ENCODE results near the gene KCNK15. TPM values are rescaled to one million over a fixed set of nuclear protein-coding genes. Genes with fewer than 3 reads are reported as not detected.

Gene KCNK15
- total and polyA plus RNA-seq, 2 experiments from 2014 or later = 0.32 TPM; not detected in 1

DNA sequence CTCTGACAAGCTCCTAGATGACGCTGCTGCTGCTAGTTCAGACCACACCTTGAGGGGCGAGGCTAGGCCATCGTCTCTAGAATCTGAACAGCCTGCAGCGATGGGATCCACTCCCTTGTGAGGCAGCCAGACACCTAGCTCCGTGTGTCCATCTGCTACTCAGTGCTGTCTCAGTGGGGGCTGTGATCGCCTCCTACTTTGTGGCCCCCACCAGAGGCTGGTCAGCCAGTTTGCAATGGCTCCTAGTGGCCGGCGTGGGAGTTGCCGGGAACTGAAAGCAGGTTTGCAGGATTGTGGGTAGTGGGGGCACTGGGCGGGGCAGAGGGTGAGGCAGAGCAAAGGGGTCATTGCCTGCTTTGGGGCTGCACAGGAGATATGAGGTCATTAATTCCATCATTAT is 27.7 kb upstream of the KCNK15 start:
- DNase-seq (ENCODE audit: low read depth in 1 of 2, low spot score in 1 of 2) = no peak
- Histone ChIP-seq H3K27me3 (no peaks in the 10 kb centered on the region), H3K9me3 (ENCODE audit: low read depth) (no peaks in the 10 kb centered on the region), H3K27ac (no peak overlapping the region), H3K4me3 (no peak overlapping the region), H3K36me3 (no peaks in the 10 kb centered on the region), H3K4me1 (ENCODE audit: low read depth) (no peaks in the 10 kb centered on the region)
- TF ChIP-seq, protein P1, sequence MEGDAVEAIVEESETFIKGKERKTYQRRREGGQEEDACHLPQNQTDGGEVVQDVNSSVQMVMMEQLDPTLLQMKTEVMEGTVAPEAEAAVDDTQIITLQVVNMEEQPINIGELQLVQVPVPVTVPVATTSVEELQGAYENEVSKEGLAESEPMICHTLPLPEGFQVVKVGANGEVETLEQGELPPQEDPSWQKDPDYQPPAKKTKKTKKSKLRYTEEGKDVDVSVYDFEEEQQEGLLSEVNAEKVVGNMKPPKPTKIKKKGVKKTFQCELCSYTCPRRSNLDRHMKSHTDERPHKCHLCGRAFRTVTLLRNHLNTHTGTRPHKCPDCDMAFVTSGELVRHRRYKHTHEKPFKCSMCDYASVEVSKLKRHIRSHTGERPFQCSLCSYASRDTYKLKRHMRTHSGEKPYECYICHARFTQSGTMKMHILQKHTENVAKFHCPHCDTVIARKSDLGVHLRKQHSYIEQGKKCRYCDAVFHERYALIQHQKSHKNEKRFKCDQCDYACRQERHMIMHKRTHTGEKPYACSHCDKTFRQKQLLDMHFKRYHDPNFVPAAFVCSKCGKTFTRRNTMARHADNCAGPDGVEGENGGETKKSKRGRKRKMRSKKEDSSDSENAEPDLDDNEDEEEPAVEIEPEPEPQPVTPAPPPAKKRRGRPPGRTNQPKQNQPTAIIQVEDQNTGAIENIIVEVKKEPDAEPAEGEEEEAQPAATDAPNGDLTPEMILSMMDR (IDR thresholded peaks at IDR 0.05; ENCODE audit: low read depth, low read length) = peak; percentile 50

DNA sequence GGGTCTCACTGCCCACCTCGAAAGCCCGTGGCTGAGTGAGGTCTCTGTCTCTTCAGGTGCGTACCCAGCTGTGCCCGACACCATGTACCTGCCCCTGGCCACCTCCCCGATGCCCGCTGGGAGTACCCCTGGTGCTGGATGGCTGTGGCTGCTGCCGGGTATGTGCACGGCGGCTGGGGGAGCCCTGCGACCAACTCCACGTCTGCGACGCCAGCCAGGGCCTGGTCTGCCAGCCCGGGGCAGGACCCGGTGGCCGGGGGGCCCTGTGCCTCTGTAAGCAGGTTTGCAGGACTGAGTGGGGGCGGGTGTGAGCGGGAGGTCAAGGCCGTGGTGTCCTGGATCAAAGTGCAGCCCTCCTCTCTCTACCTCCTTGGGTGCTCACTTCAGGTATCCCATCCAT is 25.8 kb upstream of the KCNK15 start:
- Histone ChIP-seq H3K4me3 (no peak overlapping the region), H3K36me3 (no peaks in the 10 kb centered on the region), H3K9me3 (ENCODE audit: low read depth) (no peaks in the 10 kb centered on the region), H3K4me1 (ENCODE audit: low read depth) (no peaks in the 10 kb centered on the region), H3K27me3 (no peaks in the 10 kb centered on the region), H3K27ac (no peak overlapping the region)
- no peak for DNase-seq (ENCODE audit: low read depth in 1 of 2, low spot score in 1 of 2)
- TF ChIP-seq, protein P1 (IDR thresholded peaks at IDR 0.05; ENCODE audit: low read depth, low read length) = no peak

DNA sequence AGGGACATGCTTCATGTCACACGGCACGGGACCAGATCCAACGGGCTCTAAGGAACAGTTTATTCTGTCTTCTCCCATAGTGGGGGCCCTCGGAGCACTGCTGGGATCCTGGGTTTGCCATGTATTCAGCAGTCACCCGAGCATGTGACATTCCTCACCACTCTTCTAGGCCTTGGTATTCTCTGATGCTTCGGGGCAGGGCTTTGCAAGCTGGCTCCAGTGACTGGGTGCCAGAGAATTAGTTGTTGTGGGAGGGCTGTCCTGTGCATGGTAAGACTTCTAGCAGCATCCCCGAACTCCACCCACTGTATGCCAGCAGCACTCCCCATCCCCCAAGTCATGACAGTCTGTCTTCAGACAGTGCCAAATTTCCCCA is 25.1 kb upstream of the KCNK15 start:
- DNase-seq (ENCODE audit: low read depth in 1 of 2, low spot score in 1 of 2) = peak in 1 of 2 donors; percentile 74

DNA sequence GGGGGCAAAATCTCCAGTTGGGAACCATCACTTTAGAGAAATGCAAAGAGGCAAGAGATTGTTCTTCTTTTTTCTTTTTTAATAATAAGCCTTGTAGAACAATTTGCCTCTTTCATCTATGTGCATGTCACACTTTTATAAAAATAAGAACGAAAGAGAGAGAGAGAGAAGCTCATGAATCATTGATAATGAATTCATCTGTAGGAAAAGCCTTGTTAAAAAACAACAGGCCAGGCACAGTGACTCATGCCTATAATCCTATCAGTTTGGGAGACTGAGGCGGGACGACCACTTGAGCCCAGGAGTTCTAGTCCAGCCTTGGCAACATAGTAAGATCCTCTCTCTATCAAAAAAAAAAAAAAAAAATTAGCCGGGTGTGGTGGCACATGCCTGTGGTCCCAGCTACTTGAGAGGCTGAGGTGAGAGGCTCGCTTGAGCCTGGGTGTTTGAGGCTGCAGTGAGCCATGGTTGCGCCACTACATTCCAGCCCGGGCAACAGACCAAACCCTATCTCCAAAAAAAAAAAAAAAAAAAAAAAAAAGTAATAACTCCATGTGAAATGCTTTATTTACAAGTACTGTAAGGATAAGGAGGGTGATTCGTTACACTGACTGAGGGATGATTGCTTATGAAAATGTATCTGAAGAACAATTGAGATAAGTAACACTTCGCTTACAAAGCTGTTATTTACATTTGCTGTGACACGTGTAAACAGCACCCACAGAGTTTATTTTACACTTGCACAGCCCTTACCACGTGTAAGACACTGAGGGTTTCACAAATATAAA is 24.5 kb upstream of the KCNK15 start:
- H3K36me3 ChIP-seq = no peaks in the 10 kb centered on the region
- H3K4me1 ChIP-seq (ENCODE audit: low read depth) = no peaks in the 10 kb centered on the region
- TF ChIP-seq, protein P1 (IDR thresholded peaks at IDR 0.05; ENCODE audit: low read depth, low read length) = no peak
- H3K9me3 ChIP-seq (ENCODE audit: low read depth) = no peaks in the 10 kb centered on the region
- no peak overlapping the region for H3K4me3 ChIP-seq
- no peaks in the 10 kb centered on the region for H3K27me3 ChIP-seq
- no peak overlapping the region for H3K27ac ChIP-seq
- peak in 1 of 2 donors; percentile 95 for DNase-seq (ENCODE audit: low read depth in 1 of 2, low spot score in 1 of 2)

More for the DNA sequence above, 25.1 kb upstream of the KCNK15 start:
- H3K4me1 ChIP-seq (ENCODE audit: low read depth) = no peaks in the 10 kb centered on the region
- H3K9me3 ChIP-seq (ENCODE audit: low read depth) = no peaks in the 10 kb centered on the region
- no peak overlapping the region for H3K27ac ChIP-seq
- no peaks in the 10 kb centered on the region for H3K36me3 ChIP-seq
- TF ChIP-seq, protein P1 (IDR thresholded peaks at IDR 0.05; ENCODE audit: low read depth, low read length) = no peak
- no peak overlapping the region for H3K4me3 ChIP-seq
- no peaks in the 10 kb centered on the region for H3K27me3 ChIP-seq

DNA sequence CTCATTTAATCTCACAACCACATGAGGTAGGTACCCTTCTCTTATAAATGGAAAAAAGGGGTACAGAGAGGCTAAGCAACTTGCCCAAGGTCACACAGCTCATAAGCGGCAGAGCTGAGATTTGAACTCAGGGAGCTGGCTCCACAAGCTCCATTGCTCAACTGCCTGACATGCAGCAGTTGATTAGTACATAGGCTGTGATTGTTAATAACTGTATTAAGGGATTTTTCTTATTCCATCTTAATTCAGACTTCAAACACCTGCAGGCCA is 23.9 kb upstream of the KCNK15 start:
- DNase-seq (ENCODE audit: low read depth in 1 of 2, low spot score in 1 of 2) = no peak
- Histone ChIP-seq H3K4me3 (no peak overlapping the region), H3K4me1 (ENCODE audit: low read depth) (no peaks in the 10 kb centered on the region), H3K27me3 (no peaks in the 10 kb centered on the region), H3K36me3 (no peaks in the 10 kb centered on the region), H3K9me3 (ENCODE audit: low read depth) (no peaks in the 10 kb centered on the region), H3K27ac (no peak overlapping the region)
- TF ChIP-seq, protein P1 (IDR thresholded peaks at IDR 0.05; ENCODE audit: low read depth, low read length) = no peak
